Right forelimb (tissue), 1 donor: Measurements from ENCODE around the gene SFMBT1.
"Not testable (repeated sequence)": the region's sequence is repeated elsewhere in the genome, so short reads cannot be mapped to it uniquely, and the experiment has no call there.

ENCODE experiments used
- DNase-seq: peaks from one replicate; pipeline ENCODE4 v3.0.0-alpha.2; 2018

The SFMBT1 gene

DNA sequence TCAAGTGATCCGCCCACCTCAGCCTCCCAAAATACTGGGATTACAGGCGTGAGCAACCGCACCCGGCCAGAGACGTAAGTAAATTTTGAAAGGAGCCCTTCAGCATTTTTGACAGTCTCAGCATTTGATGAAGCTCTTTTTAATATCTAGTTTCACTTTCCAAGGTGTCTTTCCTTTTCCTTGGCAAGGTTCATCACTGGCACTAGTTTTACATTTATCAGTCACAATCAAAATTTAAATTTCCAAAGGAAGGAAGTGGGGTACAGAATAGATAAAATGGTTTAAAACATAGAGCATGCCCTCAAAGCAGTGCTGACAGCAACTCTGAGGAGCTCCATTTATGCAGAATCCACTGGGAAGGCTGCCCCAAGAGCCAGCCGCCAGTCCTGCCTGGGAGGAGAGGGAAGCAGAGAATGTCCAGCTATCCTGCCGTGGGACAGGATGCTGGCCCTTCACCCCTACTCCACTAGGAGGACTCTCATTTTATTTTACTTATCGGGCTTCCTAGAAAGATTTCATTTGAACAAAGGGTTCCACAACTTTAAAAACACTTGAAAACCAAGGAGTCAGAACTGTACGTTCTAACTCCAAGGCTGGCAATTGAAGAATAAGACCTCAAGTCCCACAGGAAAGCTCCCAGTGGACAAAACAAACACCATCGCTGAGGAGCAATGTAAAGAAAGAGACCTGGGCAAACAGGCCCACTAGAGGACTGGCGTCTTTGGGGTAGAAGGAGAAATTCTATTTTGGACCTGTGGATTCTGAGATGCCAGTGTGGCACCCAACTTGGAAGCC is 9.9 kb downstream of the SFMBT1 start:
- DNase-seq = no peak

DNA sequence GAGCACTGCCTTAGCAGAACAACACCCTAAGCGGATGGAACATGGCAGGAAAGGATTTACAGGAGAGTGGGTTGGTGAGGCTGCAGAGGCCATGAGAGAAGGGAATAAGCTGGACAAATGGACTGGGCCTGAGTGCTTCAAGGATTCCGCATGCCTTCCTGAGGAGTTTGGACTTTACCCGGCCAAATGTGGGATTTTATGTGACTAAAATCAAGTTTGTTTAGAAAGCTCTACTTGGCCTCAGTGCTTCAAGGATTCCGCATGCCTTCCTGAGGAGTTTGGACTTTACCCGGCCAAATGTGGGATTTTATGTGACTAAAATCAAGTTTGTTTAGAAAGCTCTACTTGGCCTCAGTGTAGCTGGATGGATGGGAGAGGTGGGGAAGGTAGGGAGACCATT is 10.9 kb downstream of the SFMBT1 start:
- not testable (repeated sequence) for DNase-seq

DNA sequence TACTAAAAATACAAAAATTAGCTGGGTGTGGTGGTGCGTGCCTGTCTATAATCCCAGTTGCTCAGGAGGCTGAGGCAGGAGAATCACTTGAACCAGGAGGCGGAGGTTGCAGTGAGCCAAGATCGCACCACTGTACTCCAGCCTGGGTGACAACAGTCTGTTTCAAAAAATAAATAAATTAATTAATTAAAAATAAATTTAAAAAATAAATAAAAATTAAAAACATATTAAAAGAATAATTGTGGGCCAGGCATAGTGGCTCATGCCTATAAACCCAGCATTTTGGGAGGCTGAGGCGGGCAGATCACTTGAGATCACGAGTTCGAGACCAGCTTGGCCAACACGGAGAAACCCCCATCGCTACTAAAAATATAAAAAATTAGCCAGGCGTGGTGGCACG is 11.5 kb downstream of the SFMBT1 start:
- not testable (repeated sequence) for DNase-seq

DNA sequence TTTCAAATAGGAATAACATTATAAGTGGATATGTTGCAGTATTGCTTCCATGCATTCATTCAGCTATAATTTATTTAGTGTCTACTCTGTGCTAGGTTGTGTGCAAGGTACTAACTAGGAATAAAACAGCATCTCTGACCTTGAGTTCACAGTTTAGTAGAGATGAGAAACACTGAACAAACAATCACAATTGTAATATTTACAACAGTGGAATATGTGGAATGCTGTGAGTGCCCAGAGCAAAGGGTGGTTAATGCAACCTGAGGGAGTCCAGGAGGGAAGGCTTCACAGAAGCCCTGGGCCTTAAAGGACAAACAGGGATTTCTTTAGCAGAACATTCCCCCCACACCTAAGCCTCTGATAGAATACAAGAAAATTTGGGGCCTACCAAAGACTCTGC is 13.3 kb downstream of the SFMBT1 start:
- no peak for DNase-seq

DNA sequence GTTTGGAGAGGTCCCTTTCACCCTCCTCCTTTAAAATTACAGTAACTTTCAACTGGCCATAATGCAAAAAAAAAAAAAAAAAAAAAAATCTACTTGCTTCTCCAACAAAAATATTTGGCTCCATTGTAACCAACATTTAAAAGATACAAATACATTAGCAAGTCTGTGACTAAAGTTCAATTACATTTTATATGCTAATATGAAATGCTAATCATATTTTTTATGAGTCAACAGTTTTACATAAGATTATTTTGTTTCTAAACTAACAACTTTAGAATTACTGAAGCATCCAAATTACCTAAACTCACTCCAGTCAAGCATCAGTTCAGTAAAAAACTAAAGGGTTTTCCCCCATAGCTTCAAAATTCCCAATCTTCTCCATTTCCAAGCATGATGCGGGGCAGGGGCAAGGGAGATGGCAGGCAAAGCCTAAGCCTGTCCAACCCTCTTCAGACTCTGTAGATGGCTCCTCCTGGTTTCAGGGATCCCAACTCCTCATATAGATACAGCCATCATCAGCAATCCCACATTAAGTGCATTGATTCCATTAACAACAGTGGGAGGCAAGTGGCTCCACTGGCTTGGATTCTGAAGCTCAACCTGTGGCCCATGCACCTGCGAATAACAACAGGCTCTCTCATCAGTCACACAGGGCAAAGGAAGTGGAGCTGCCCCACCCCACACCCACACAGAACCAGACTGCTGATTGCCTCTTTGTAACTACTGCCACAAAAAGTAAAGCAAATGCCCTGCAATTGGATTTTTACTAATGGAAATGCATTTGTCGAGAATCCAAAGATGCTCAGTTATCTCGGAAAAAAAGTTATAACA is 15.0 kb downstream of the SFMBT1 start:
- no peak for DNase-seq

DNA sequence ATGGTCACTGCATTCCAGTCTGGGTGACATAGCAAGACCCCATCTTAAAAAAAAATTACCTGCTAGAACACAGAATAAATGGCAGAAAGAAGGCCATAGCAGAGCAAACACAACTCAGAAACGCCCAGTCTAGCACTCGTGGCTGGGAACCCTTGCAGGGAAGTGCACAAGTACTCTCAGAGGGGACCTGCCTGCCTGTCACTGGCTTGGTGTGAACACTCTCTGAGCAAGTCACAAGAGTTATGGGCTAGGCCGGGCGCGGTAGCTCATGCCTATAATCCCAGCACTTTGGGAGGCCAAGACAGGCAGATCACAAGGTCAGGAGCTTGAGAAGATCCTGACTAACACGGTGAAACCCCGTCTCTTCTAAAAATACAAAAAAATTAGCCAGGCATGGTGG is 17.2 kb downstream of the SFMBT1 start:
- DNase-seq = no peak

DNA sequence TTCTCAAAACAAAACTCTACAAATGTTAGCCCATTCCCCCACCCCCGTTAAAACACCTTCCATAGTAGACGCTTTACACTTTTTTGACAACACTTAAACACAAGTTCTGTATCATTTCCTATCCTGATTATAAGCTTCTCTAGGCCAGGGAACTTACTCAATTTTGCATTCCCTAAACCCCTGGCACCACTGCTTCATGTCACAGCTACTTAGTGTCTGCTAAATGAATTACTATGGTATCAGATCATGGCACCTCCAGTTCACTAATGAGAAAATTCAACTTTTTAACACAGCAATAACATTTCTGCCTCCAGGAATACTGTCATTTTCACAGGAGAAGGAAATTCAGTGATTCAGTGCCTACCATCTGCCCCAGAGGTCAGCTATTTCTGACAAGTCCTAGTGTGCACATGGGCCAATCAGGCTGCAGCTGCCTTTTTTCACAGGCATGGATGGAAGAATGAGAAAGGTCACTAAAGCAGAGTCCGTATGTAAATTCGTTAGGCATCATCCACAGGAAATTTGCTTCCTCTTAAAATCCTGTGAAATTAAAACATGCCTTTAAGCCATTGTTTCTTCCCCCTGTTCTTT is 18.5 kb downstream of the SFMBT1 start:
- DNase-seq = no peak

DNA sequence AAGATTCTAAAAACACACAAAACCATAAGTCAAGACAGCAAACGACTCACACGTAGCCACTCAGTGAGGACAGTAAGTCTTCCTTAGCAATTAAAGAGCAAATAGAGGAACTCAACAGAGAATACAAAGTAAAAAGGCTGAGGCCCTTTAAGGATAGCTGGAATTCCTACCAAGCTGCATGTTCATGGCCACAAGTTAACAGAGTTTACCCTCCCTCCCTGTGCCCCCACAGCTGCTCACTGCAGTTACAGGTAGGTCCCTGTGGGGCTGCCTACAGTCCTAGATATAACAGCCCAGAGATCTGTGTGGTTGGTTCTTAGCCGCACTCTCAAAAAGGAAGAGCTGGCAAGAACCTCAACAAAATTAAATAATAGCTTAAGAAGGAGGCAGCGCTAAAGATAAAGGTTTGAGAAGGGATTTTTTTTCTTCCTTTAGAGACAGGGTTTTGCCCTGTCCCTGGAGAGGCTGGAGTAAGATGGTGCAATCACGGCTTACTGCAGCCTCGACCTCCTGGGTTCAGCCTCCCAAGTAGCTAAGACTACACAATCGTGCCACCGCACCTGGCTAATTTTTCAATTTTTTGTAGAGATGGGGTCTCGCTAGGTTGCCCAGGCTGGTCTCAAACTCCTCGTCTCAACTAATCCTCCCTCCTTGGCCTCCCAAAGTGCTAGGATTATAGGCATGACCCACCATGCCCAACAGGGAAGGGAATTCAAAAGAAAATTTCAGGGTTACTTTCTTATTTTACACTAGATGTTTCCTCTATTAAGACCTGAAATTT is 19.3 kb downstream of the SFMBT1 start:
- DNase-seq = no peak

DNA sequence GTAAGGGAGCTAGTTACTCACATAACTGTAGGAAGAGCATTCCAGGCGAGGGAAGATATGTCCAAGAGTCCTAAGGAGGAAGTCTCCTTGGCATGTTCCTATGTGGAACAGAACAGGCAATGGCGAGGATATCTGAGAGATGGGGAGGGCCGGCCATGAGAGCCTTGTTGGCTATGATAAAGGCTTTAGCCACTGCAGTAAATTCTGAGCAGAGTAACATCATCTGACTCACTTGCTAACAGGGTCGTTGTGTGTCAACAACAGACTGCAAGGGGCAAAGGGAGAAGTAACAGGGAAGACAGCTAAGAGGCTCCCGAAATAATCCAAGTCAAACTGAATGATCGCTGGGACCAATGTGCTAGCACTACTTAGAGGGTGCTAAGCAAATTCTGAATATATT is 21.6 kb downstream of the SFMBT1 start:
- no peak for DNase-seq

DNA sequence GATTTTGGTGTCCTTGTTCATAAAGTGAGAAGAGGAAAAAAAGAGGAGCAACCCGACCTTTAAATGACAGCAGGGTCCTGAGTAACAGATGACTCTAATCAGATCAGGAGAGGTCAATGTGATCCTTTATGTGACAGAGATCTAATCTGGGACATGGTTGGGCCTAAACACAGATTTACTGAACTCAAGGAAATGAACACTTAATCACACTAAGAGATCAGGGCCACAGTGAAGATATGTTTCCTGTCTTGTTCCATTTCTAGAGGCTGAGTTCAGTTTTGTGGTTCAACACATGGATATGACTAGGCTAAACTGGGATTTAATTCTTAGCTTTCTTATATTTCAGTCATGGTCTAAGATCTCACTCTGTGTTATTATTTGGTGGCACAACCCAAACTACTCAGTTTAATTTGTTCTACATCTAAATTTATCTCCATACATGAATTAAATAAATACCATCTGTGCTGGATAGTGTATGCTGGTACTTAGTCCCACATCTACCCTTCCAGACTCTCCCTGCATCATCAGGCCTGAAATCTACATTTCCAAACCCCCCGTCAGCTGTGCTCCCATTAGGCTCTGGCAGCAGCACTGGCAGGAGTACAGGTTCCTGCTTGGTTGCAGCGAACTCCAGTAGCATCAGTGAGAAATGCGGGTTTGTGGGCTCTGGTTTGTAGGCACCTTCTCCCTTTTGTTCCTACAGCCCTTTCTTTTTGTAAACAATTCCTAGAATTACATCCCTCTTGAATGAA is 22.6 kb downstream of the SFMBT1 start:
- DNase-seq = no peak

DNA sequence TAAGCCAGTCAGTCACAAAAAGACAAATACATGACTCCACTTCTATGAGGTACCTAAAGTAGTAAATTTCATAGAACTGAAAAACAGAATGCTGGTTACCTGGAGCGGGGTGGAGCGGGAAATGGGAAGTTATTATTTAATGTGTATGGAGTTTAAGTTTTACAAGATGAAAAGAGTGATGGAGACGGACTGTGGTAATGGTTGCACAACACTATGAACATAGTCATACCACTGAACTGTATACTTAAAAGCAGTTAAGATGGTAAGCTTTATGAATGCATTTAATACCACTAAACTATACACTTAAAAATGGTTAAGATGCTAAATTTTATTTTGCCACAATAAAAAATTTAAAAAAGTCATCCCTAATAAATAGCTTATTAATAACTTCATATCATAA is 23.2 kb downstream of the SFMBT1 start:
- no peak for DNase-seq

DNA sequence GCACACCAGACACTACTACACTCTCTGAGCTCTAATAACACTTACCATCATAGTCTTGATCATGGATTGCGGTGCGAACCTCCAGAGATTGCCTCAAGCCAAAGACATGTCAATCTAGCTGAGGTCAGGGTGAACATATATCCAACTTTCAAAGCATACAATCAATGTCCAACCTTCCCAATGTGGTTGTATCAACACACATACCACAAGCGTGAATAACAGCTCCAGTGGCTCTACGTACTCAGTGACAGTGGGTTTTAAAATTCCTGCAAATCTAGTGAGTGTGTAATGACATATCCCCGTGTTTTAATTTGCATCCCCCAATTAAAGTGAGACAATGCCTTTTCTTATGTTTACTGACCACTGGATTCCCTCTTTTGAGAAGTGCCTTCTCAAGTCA is 29.6 kb downstream of the SFMBT1 start:
- DNase-seq = no peak

DNA sequence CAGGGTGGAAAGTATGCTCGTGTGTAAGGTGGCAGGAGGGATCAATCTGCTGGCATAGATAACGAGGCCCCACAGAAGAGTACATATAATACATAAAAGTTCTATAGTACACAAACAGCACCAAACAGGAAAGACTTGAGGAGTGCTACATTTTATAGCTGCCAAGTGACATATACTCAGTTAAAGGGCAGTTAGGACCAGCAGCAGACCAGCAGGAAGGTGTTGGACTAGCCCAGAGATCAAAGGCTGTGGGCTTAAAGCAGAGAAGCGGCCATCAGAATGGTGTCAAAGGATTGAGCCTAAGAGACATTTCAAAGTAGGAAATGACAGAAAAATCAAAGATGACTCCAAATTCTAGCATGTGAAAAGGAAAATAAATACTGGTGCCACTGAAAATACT is 34.5 kb downstream of the SFMBT1 start:
- DNase-seq = no peak

DNA sequence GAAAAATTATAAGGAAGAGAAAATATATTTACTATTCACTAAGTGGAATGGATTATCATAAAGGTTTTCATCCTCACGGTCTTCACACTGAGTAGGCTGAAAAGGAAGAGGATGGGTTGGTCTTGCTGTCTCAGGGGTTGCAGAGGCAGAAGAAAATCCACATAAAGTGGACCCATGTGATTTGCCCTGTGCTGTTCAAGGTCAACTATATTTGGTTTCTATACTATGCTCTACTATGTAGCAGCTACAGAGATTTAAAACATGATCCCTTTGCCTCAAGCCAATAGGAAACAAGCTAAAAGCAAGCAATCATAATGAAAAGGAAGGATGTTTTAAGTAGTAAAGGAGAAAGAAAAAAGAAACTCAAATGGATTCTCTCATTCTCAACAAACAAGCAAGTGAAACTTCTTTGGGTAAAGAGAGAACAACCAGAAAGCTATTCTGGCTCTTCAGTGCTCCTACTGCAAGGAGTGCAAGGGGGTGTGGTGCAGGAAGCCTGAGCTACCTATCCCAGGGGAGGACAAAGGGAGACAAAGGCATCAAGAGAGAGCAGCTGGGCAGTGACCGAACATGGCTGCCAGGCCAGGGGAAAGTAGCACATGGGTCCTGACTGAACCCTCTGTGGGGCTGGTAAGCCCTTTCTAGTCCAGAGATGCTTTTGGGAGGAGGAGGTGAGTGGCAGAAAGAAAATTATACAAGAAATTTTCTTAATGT is 35.9 kb downstream of the SFMBT1 start:
- DNase-seq = no peak

DNA sequence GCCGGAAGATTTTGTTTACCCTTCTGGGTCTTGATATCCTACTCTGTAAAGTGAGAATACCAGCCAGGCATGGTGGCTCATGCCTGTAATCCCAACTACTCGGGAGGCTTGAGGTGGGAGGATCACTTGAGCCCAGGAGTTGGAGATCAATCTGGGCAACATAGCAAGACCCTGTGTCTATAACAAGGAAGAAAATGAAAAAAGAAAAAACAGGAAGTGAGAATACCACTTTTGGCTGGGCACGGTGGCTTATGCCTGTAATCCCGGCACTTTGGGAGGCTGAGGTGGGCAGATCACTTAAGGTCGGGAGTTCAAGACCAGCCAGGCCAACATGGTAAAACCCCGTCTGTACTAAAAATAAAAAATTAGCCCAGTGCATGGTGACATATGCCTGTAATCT is 36.9 kb downstream of the SFMBT1 start:
- DNase-seq = no peak

DNA sequence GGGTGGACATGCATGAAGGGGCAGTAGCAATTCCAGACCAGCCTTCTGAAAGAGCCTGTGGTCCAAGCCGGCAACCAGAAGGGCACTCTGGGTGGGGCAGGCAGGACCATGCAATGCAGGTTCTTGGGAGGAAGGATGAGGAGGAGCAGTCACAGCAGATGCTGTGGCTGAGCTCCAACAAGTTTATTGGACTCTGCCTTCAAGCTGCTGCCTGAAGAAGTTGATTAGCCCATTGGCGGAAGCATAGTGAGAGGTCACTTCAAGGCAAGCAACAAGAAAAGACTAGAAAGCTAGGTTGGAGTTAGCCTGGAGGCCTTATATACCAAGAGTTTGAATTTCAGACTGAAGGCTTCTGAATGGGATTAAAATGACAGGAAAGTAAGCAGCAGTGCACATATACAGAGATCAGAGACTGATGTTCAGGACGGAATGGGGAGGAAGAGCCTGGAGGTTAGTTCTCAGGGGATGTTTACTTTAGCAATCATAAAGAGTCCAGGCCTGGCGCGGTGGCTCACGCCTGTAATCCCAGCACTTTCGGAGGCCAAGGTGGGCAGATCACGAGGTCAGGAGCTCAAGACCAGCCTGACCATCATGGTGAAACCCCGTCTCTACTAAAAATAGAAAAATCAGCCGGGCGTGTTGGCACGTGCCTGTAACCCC is 39.9 kb downstream of the SFMBT1 start:
- no peak for DNase-seq

DNA sequence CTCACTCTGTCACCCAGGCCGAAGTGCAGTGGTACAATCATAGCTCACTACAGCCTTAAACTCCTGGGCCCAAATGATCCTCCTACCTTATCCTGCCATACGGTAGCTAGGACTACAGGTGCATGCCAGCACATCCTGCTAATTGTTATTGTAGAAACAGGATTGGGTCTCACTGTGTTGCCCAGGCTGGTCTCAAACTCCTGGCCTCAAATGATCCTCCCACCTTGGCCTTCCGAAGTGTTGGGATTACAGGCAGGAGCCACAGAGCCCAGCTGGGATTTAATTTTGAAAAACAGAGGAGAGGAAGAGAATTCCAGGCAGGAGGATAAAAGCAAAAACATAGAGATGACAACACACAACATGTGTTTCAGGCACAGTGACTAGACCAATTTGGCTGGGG is 40.5 kb downstream of the SFMBT1 start:
- no peak for DNase-seq

DNA sequence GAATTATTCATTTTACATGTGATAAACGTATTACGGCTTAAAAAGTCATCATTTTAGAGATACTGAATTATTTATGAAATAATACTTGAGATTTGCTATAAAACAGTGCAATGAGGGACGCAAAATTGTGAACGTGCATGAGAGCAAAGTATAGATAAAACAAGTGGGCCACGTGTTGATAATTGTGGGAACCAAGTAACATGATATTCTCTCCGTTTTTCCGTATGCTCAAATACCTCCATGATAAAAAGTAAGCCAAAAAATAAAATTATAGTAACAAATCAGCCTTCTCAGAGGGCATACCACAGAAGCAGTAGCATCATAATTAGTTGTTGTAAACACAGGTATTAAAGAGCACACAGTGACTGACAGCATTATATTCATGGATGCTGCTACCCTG is 42.6 kb downstream of the SFMBT1 start:
- DNase-seq = no peak

DNA sequence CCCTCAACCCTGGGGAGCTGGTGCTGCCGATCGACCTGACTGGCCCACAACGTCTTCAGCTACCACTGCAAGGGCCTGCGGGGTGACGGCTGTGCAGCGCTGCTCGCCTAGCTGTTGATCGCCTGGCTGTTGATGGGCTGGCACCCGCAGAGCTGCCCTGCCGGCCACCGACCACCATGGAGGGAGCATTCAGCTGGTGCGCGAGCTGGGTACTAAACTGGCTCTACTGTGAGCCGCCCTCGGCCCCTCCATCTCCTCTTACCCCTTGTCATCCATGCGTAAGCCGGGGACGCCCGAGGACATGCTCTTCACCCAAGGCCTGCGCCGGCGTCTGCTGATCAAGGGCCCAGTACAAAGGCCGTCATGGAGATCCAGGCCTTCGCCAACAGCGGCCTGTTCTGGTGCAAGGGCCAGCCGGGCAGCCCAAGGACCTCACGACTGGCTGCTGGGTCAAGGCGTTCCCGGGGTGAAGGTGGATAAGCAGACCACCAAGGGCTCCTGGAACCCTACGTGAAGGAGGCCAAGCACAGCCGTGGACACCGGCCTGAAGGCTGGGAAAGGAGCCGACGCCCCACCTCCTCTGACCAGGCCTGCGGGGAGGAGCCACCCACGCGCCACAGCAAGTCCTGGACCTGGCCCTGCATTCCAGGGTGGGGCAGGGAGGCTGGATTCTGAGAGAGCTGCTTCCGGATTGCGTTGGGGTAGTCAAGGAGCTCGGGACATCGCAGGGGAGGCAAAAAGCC is 46.9 kb downstream of the SFMBT1 start:
- DNase-seq = no peak

DNA sequence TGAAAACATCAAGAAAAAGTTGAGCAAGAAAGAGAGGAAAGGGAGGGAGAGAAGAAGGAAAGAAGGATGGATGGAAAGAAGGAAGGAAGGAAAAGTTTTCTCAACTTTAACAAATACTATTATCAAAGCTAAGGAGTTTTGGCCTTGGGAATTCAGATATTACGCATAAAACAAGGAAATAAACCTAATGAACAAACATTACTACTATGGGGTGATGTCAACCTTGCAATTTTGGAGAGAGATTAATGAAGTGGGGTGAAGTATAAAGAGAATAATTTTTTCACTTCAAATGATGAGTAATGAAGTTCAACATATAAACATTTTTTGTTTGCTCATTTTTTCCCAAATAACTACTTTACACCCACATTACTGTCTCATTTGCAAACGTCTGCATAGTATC is 55.2 kb downstream of the SFMBT1 start:
- DNase-seq = no peak
